HG02884 (cell line): ENCODE results near the gene CYP27B1.
"Not testable (repeated sequence)": the region's sequence is repeated elsewhere in the genome, so short reads cannot be mapped to it uniquely, and the experiment has no call there.

Experiments
- ATAC-seq: cut with Tn5 transposase; IDR thresholded peaks from one replicate; pipeline ENCODE4 v1.9.1; 2021; ENCODE audit warnings: mild to moderate bottlenecking, moderate library complexity; ENCODE audit not compliant: unreplicated experiment

CYP27B1 gene

DNA sequence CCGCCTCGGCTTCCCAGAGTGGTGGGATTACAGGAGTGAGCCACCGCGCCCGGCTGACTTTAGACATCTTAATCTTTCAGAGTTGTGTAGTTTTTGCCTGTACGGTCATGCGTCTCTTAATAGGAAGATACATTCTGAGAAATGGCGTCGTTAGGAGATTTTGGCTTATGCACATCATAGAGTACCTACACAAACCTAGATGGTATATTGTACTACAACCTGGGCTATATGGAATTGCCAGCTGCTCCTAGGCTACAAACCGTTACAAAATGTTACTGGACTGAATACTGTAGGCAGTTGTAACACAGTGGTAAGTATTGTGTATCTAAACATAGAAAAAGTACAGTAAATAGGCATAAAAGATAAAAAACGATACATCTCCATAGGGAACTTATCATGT is 17.0 kb upstream of the CYP27B1 start:
- ATAC-seq, result no peak

DNA sequence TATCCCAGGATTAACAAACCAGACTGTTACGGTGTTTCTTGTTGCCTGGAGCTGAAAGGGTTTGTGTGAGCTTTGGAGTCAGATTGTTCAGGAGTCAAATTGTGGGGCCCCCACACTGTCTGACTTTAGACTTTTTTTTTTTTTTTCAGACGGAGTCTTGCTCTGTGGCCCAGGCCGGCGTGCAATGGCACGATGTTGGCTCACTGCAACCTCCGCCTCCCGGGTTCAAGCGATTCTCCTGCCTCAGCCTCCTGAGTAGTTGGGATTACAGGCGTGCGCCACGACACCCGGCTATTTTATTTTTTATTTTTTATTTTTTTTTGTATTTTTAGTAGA is 16.6 kb upstream of the CYP27B1 start:
- ATAC-seq, result no peak

DNA sequence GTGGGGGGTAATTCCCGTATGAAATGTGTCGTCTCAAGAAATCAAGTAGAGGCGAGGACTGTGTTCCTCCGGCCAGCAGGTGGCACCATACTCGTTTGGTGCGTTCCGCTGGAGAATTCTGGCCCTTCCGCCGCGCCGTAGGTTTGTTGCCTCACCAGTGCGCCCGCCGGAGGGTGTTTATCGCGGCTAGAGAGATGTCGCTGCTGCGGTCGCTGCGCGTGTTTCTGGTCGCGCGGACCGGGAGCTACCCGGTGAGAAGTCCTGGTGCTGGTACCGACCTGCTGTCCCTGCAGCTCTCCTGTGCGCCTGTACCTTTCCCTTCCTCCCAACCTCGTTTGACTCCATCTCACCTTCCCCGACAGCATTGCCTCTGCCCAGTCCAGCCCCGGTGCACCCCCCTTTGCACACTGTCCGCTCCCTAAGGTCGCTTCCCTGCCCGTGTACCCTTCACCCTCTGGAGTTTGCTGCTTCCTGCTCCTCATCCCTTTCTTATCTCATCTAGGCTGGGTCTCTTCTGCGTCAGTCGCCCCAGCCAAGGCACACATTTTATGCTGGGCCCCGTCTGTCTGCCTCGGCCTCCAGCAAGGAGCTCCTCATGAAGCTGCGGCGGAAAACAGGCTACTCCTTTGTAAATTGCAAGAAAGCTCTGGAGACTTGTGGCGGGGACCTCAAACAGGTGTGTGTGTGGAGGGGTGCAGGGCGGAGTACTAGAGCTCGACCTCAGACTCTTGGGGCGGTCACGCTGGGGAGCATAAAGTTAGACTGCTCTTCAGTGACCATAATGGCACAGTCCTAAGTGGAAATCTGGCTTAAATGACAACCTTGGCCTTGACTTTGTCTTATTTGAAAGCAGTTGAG is 16.0 kb upstream of the CYP27B1 start, which contains the start of gene TSFM:
TSS of gene TSFM (plus strand) at position 180 of the 858 bp plus-strand sequence. CDS start at position 195, 15 bp downstream.
- ATAC-seq, result peak; percentile 91

DNA sequence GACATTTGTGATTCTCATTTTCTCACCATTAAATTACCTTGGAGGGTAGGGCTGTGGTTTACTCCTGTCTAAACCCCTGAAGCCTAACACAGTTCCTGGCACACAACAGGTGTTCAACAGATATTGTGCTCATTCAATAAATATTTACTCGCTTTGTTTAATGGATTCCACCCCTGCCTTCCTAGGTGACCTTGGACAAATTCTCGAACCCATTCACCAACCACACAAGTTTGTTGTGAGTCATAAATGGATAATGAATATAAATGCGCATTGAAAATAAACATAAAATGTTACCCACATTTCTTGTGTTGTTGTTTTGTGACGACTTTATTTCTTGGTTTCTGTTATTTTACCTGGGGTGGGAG is 15.3 kb upstream of the CYP27B1 start:
- peak; percentile 20 for ATAC-seq

DNA sequence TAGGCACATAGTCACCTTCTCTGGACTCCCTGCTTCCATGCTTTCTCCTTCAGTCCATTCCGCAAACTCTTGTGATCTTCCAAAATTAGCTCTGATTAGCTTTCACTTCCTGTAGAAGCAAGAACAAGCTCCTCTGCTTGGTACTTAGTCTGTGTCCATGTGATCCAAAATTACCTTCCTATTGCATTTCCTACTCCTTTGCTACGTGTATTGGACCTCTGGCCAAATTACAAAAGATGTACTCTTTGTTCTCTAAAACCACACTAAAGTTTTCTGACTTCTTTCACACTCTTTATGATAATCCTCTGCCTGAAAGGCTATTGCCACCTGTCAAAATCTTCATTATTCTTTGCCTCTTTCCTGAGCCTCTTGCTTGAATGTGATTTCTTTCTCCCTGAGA is 14.9 kb upstream of the CYP27B1 start:
- ATAC-seq, result no peak

DNA sequence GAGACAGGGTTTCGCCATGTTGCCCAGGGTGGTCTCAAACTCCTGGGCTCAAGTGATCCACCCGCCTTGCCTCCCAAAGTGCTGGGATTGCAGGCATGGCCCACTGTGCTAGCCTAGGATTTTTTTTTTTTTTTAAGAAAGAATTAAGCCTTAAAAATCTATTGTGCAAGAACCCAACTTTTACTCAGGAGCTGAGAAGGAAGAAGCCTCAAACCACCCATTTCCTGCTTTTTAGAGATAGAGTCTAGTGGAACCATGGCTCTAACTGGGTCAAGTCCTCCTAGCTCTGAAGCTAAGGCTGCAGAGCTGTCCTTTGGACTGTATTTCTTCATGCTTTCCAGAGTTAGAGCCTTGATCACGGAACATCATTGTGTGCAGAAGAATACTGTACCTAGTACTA is 14.4 kb upstream of the CYP27B1 start:
- no peak for ATAC-seq

DNA sequence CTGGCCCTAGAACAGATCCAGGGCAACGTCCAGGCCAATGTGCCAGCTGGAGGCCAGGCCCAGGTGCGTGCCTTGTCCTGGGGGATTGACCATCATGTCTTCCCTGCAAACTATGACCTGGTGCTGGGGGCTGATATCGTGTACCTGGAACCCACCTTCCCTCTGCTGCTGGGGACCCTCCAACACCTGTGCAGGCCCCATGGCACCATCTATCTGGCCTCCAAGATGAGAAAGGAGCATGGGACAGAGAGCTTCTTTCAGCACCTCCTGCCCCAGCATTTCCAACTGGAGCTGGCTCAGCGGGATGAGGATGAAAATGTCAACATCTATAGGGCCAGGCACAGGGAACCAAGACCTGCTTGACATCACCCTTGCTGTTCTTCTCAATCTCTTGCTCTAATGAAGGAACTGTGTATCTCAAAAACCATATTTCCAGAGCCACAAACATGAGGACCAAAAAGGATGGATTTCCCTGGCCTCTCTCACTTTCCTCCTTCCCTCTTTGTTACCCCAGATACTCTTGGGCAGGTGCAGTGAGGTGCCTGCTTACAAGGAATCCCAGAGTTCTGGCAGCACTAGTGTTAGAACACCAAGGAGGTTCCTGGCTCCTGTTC is 13.5 kb upstream of the CYP27B1 start:
- ATAC-seq, result no peak

DNA sequence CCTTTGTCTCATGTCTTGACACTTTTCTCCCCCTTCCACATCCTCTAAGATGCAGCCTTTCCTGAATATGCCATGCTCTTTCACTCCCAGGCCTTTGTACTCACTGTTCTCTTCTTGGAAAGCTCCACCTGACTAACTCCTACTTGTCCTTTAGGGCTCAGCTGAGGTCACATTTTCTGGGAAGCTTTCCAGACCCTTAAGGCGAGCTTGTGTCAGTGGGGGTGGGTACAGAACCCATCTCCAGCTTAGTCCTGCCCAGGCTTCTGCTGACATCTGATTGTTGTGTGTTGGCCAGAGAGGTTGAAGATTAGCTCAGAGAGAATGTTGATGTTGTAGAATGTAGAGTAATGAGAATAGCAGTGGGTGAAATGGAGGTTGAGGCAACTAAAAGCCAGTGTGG is 12.9 kb upstream of the CYP27B1 start:
- no peak for ATAC-seq

DNA sequence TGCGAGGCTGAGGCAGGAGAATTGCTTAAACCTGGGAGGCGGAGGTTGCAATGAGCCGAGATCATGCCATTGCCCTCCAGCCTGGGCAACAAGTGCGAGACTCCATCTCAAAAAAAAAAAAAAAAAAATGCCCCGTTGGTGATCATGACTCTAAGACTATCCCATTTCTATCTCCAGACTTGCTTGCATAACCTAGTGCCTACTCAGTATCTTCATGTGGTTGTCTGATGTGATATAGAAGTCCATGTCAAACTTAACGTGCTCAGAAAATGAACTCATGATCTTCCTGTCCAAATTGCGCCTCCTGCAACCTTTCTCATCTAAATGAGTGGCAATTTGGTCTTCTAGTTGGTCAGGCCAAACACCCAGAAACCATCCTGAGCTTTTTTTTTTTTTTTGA is 11.0 kb upstream of the CYP27B1 start:
- no peak for ATAC-seq

DNA sequence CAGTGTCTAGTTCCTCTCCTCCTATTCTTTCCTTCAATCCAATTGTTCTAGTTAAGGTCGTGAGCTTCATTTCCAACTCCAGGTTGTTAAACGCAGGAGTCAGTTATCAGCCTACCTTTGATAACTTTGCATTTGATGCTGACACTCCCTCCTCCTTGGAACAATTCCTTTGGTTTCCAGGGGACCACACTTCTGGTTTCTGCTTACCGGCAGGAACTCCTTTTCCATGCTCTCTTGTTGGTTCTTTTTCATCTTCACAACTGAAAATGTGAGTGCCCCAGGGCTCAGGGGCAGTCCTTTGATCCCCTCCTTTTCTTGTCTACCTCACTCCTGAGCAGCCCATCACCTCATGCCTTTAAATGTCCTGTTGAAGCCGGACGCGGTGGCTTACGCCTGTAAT is 10.5 kb upstream of the CYP27B1 start:
- no peak for ATAC-seq

DNA sequence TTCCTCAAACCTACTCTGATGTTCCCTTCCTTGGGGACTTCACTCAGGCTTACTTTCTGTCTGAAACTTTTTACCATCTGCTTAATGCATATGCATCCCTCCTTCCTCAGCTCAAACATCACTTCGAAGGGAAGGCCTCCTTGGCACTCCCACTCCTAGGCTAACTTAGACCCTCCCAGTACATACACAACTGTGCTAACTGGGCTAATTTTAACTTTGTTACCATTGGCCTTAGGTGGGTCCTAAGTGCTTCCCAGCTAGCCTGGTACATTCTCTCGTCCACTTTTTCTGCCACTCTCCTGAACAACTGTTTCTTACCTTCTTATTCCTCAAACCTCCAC is 9.3 kb upstream of the CYP27B1 start:
- no peak for ATAC-seq

DNA sequence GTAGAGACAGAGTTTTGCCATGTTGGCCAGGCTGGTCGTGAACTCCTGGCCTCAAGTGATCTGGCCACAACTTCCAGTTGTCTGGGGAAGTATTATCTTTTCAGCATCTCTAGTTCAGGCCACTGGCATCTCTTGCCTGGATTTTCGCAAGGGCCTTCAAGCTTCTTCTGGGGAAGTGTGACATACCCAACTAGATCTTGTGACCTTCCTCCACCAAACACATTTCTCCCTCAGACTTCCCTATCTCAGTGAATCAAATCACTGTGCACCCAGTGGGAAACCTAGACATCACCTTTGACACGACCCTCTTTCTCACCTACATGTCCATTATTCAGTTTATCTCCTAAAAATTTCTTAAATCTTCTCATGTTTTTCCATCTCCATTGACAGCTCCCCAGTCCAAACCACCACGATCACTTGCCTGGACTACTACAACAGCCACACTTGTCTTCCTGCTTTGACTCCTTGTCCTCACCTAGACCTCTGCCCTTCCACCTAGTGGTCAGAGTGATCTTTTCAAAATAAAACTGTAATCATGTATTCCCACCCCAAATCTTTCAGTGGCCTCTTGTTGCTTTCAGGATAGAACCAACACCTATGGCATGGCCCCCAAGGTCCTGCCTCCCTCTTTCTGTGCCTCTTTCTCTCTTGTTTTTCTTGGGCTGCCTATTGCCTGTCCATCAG is 8.8 kb upstream of the CYP27B1 start:
- no peak for ATAC-seq

DNA sequence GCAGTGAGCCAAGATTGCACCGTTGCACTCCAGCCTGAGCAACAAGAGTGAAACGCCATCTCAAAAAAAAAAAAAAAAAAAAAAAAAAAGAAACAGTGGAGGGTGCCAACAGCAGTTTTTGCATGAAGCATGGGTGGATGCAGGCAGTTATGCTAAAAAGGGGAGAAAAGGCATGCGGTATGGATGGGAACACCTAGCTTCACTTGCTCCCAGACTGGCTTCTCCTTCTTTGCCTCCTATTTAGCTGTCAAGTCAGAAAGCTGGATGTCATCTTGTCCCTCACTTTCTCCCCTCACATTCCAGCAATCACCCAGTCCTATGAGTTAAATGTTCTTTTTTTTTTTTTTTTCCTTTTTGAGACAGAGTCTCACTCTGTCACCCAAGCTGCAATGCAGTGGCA is 8.2 kb upstream of the CYP27B1 start:
- no peak for ATAC-seq

DNA sequence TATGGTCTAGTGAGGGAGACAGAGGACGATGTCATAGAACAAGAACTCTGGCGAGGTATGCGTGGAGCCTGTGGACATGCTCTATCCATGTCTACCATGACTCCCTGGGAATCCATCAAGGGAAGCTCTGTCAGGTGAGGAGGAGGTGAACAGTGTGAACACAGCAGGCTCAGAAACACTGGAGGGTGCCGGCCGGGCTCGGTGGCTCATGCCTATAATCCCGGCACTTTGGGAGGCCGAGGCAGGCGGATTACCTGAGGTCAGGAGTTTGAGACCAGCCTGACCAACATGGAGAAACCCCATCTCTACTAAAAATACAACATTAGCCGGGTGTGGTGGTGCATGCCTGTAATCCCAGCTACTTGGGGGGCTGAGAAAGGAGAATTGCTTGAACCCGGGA is 7.8 kb upstream of the CYP27B1 start:
- ATAC-seq, result not testable (repeated sequence)

DNA sequence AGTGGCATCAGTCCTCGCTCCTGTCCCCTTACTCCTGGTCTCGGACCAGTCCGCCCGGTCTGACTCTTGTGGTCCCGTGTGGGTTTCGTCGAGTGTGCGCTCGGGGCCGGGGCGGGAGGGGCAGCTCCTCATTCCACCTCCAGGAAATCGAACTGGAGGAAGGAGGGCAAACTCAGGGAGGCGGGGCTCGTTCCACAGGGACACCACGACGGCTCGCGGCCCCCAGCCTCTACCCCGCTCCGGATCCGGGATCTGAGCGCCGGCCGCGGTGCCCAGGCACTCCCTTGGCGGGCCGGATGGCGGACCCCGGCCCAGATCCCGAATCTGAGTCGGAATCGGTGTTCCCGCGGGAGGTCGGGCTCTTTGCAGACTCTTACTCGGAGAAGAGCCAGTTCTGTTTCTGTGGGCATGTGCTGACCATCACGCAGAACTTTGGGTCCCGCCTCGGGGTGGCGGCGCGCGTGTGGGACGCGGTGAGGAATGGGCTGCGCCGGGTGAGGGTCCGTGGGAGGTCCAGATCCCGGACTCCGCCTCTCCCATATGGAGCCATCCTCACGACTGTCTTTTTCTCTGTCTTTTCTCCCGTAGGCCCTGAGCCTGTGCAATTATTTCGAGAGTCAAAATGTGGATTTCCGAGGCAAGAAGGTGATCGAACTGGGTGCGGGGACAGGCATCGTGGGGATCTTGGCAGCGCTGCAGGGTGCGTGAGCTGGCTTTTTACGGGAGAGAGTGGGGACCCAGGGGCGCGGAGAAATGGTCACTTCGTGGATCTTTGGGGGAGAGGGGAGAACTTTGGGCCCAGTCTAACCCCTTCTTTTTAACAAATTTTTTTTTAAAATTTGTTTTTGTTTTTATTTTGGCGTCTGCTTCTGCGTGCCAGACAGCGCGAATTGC is 5.8 kb upstream of the CYP27B1 start, which contains the start of gene EEF1AKMT3:
TSS of gene EEF1AKMT3 (plus strand) at position 186 of the 894 bp plus-strand sequence. CDS start at position 297, 111 bp downstream.
- ATAC-seq, result peak; percentile 8

DNA sequence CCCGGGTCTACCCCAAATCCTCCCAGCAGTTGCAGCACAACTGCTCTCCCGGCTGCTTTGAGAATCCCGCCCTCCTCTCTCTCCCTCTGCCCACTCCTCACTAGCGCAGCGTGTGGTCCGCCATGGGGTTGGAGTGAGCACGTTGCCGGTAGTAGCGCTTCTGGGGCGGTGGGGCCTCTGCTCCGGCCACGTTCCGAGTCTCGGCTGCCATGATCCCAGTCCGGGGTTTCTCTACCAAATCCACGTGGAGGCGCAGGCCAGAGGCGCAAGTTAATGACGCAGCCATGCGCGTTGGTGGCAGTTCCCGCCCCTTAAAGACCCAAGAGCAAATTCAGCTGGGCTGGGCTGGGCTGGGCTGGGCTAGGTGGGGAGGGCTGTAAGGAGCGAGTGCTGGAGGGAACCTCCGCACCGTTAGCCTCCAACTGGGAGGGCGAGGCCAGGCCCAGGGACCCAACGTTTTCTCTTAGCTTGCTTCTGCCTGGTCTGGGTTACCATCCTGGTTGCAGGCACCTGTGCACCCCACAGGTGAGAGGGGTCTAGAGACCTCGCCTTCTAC is 5.1 kb upstream of the CYP27B1 start, which contains the start of gene METTL1:
TSS of gene METTL1 (minus strand) at position 233 of the 556 bp plus-strand sequence. CDS start at position 211, 22 bp downstream.
- peak; percentile 70 for ATAC-seq

DNA sequence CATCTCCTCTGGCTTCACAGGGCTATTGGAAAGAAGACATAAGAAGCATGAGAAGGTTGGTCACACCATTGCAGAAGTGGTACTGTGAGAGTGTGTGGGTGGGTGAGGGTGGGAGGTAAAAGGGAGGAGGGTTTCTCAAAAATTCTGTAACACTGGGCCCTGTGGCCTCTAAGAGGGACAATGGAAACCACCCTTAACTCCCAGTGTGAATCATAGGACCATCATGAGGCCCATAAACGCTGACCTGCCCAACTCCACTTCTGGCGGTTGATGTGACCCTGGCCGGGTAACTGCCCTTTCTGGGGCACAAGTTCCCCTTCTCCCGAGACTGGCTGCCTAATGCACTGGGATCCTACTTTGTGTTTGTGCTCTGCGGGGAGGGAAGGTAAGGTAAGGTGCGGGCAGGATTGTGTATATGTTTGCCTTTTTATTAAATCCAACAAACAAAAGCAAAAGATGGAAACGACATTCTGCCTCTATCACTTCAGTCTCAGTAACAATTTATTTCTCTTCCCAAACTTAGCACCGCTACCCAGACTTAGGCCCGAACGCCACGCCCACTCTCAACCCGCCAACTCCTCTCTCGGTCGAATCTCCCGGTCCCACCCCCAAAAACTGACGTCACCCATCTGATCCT is 4.5 kb upstream of the CYP27B1 start:
- ATAC-seq, result peak; percentile 75

DNA sequence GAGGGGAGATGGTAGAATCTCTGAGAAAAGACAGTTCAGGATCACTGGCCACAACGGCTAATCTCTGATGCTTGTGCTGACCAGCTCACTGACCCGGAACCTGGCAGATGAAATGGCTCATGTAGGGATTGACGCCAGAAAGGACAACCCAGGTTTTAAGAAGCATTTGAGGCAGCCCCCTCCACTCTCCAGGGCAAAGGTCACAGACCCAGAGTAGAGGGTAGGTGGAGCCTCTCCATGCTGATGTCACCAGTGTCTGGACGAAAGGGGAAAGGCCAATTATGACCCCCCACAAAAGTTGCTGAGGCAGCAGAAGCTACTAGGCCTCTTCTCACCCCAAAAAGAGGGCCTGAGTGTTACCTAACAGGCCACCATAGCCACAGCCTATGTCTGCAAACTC is 3.9 kb upstream of the CYP27B1 start:
- ATAC-seq, result no peak

DNA sequence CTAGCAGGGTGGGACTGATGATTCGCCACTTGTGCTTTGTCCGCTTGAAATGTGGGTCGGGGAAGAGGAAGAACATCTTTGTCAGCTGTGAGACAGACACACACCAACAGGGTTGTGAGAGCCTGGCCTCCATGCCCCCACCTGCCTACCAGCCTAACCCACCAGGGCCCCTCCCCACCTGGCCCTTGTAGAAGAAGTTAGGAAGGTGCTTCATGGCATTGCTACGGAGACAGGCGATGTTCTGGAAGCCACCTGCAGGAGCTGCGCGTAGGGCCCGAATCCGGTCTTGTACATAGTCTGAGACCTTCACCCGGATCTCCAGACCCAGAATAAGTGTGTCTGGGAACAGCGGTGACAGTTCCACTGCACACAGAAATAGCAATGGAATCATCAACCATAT is 2.7 kb upstream of the CYP27B1 start:
- no peak for ATAC-seq

DNA sequence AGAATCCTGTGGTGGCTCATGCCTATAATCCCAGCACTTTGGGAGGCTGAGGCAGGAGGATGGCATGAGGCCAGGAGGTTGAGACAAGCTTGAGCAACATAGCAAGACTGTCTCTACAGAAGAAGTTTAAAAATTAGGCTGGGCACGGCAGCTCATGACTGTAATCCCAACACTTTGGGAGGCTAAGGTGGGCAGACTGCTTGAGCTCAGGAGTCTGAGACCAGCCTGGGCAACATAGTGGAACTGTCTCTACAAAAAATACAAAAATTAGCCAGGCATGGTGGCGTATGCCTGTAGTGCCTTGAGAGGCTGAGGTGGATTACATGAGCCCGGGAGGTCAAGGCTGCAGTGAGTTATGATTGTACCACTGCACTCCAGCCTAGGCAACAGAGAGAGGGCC is 998 bp upstream of the CYP27B1 start:
- no peak for ATAC-seq
